GM23338 (cell line): ENCODE measurements around the gene ABCF3. TPM values are rescaled to one million over a fixed set of nuclear protein-coding genes. Genes with fewer than 3 reads are reported as not detected.

Source experiments
- ATAC-seq: fragments of 200-7000 bp; cut with Tn5 transposase; 3 replicates; pipeline ENCODE4 v1.9.1; 2020
- DNase-seq: peaks from one replicate; pipeline ENCODE4 v3.0.0-alpha.2; 2015; ENCODE audit warnings: low spot score
- H2AFZ ChIP-seq: fragments of 200-600 bp; sonication (generic); 2 replicates; pipeline ENCODE4 v1.8.0; 2016; ENCODE audit warnings: antibody characterized with exemption, mild to moderate bottlenecking, moderate library complexity
- H3F3A ChIP-seq: fragments of 200-600 bp; sonication (generic); replicated peaks from 2 replicates; pipeline ENCODE4 v1.8.0; 2017; ENCODE audit warnings: antibody characterized with exemption, mixed run types, low read depth
- H3K27ac ChIP-seq: fragments of 200-600 bp; sonication (generic); 2 replicates; pipeline ENCODE4 v1.6.1; 2016; ENCODE audit warnings: low read depth
- H3K27me3 ChIP-seq: fragments of 200-600 bp; sonication (generic); 2 replicates; pipeline ENCODE4 v1.8.0; 2016; ENCODE audit warnings: mild to moderate bottlenecking, mixed run types, moderate library complexity; ENCODE audit not compliant: insufficient read depth
- H3K36me3 ChIP-seq: fragments of 200-600 bp; sonication (generic); 2 replicates; pipeline ENCODE4 v1.8.0; 2016; ENCODE audit warnings: mild to moderate bottlenecking; ENCODE audit not compliant: insufficient read depth
- H3K4me1 ChIP-seq: fragments of 200-600 bp; sonication (generic); 2 replicates; pipeline ENCODE4 v1.8.0; 2016; ENCODE audit warnings: mild to moderate bottlenecking, moderate library complexity; ENCODE audit not compliant: insufficient read depth
- H3K4me2 ChIP-seq: fragments of 200-600 bp; sonication (generic); 2 replicates; pipeline ENCODE4 v1.7.1; 2017; ENCODE audit warnings: mixed run types
- H3K4me3 ChIP-seq: fragments of 200-600 bp; sonication (generic); 2 replicates; pipeline ENCODE4 v1.6.1; 2016; ENCODE audit warnings: mixed run types
- H3K79me2 ChIP-seq: fragments of 200-600 bp; sonication (generic); replicated peaks from 2 replicates; pipeline ENCODE4 v1.8.0; 2017; ENCODE audit warnings: mild to moderate bottlenecking; ENCODE audit not compliant: insufficient read depth
- H3K9me2 ChIP-seq: fragments of 200-600 bp; sonication (generic); 2 replicates; pipeline ENCODE4 v1.8.0; 2017; ENCODE audit not compliant: insufficient read depth
- H4K20me1 ChIP-seq: fragments of 200-600 bp; sonication (generic); replicated peaks from 2 replicates; pipeline ENCODE4 v1.8.0; 2017; ENCODE audit warnings: mild to moderate bottlenecking; ENCODE audit not compliant: insufficient read depth
- H3K27ac Mint-ChIP-seq: 2 replicates; pipeline ENCODE4 v1.8.0; 2020; ENCODE audit warnings: inconsistent platforms, mild to moderate bottlenecking, moderate library complexity, mixed read lengths
- H3K27me3 Mint-ChIP-seq: 3 replicates; pipeline ENCODE4 v1.8.0; 2022; ENCODE audit warnings: low read depth, mild to moderate bottlenecking, moderate library complexity, mixed read lengths, inconsistent platforms; ENCODE audit not compliant: insufficient read depth, poor library complexity
- H3K36me3 Mint-ChIP-seq: 3 replicates; pipeline ENCODE4 v1.8.0; 2021; ENCODE audit warnings: low read depth, mild to moderate bottlenecking, inconsistent platforms, moderate library complexity, mixed read lengths
- H3K4me1 Mint-ChIP-seq: 3 replicates; pipeline ENCODE4 v1.8.0; 2020; ENCODE audit warnings: mild to moderate bottlenecking, inconsistent platforms, mixed read lengths
- H3K4me3 Mint-ChIP-seq: 3 replicates; pipeline ENCODE4 v1.8.0; 2021; ENCODE audit warnings: moderate library complexity, mild to moderate bottlenecking, inconsistent platforms, mixed read lengths
- H3K9me3 Mint-ChIP-seq: 3 replicates; pipeline ENCODE4 v1.8.0; 2020; ENCODE audit warnings: moderate library complexity, mild to moderate bottlenecking, inconsistent platforms, mixed read lengths
- CREB1 ChIP-seq: fragments of 250-450 bp; sonication (Bioruptor Pico); IDR thresholded peaks from 2 replicates; pipeline ENCODE4 v1.5.0; 2020; ENCODE audit warnings: low read depth, mild to moderate bottlenecking, moderate library complexity
- CTCF ChIP-seq, 2 experiments: fragments of 200-600 bp in 1 of 2; sonication (generic) in 1 of 2; conservative IDR thresholded peaks; 2 replicates each; pipeline versions ENCODE4 v1.5.1 to v1.6.1; 2016 to 2017; ENCODE audit warnings: antibody characterized with exemption in 2 of 2, low read depth in 2 of 2, mild to moderate bottlenecking in 2 of 2, moderate library complexity in 1 of 2
- ETS1 ChIP-seq: IDR thresholded peaks from 2 replicates; pipeline ENCODE4 v1.6.1; 2016; ENCODE audit warnings: antibody characterized with exemption
- EZH2 ChIP-seq: fragments of 200-600 bp; sonication (generic); IDR thresholded peaks from one replicate; pipeline ENCODE4 v1.8.0; 2017; ENCODE audit warnings: antibody characterized with exemption, mild to moderate bottlenecking, low read depth; ENCODE audit not compliant: unreplicated experiment
- EZH2phosphoT487 ChIP-seq: fragments of 200-600 bp; sonication (generic); IDR thresholded peaks from one replicate; pipeline ENCODE4 v1.8.1; 2018; ENCODE audit warnings: antibody characterized with exemption; ENCODE audit not compliant: unreplicated experiment
- JUNB ChIP-seq: IDR thresholded peaks from one replicate; pipeline ENCODE4 v1.6.1; 2016; ENCODE audit warnings: antibody characterized with exemption; ENCODE audit not compliant: unreplicated experiment
- NANOG ChIP-seq: IDR thresholded peaks from 2 replicates; pipeline ENCODE4 v1.6.1; 2016; ENCODE audit warnings: antibody characterized with exemption, borderline replicate concordance
- POLR2AphosphoS5 ChIP-seq: IDR thresholded peaks from 2 replicates; pipeline ENCODE4 v1.6.1; 2016; ENCODE audit warnings: antibody characterized with exemption, low read depth
- REST ChIP-seq: IDR thresholded peaks from one replicate; pipeline ENCODE4 v1.6.1; 2018; ENCODE audit warnings: antibody characterized with exemption; ENCODE audit not compliant: unreplicated experiment
- STAT1 ChIP-seq: IDR thresholded peaks from one replicate; pipeline ENCODE4 v1.6.1; 2016; ENCODE audit warnings: antibody characterized with exemption; ENCODE audit not compliant: unreplicated experiment
- ZNF114 ChIP-seq: fragments of 250-450 bp; sonication (Bioruptor Pico); IDR thresholded peaks from 2 replicates; pipeline ENCODE4 v1.5.0; 2020; ENCODE audit warnings: mild to moderate bottlenecking, moderate library complexity
- ZNF331 ChIP-seq: fragments of 250-450 bp; sonication (Bioruptor Pico); IDR thresholded peaks from 2 replicates; pipeline ENCODE4 v1.5.0; 2020; ENCODE audit warnings: low read depth, mild to moderate bottlenecking, moderate library complexity
- ZNF462 ChIP-seq: fragments of 250-450 bp; sonication (Bioruptor Pico); IDR thresholded peaks from 2 replicates; pipeline ENCODE4 v1.5.0; 2020; ENCODE audit warnings: mild to moderate bottlenecking, moderate library complexity
- polyA plus RNA-seq: library from polyadenylated mRNA; unstranded; fragments of >200 nt; fragmentation: Nextera tagmentation; extraction: Ambion mirVana; gene quantifications from 2 replicates; pipeline ENCODE4 v1.2.1, GENCODE V29; 2016
- total RNA-seq: library from RNA; depleted of rRNA; stranded (reverse); fragments of >200 nt; shearing (Covaris generic); gene quantifications from 2 replicates; pipeline ENCODE4 v1.2.3, GENCODE V29; 2014

Gene ABCF3
- total and polyA plus RNA-seq, 2 experiments from 2014 or later, result 33.4 to 48.9 TPM

- H3K36me3 ChIP-seq, result peaks cover 36% of the 10 kb centered on the region
- H3F3A ChIP-seq, result peaks cover 7% of the 10 kb centered on the region; the same call in 1 of the 2 replicates
- Mint-ChIP-seq H3K4me3 (peak overlapping the region; percentile 96), H3K9me3 (no peaks in the 10 kb centered on the region; the same call in 2 of the 3 replicates), H3K27ac (peak overlapping the region; percentile 100), H3K36me3 (peaks cover 76% of the 10 kb centered on the region), H3K4me1 (peaks cover 20% of the 10 kb centered on the region), H3K27me3 (peaks cover 21% of the 10 kb centered on the region)
- no peaks in the 10 kb centered on the region for H3K9me2 ChIP-seq
- H3K79me2 ChIP-seq, result peaks cover 34% of the 10 kb centered on the region
- H4K20me1 ChIP-seq, result peaks cover 10% of the 10 kb centered on the region; the same call in 1 of the 2 replicates
- H3K27ac ChIP-seq, result peak overlapping the region; percentile 91
- peak overlapping the region; percentile 97 for H3K4me2 ChIP-seq
- peaks cover 14% of the 10 kb centered on the region for H3K4me1 ChIP-seq
- H3K27me3 ChIP-seq, result no peaks in the 10 kb centered on the region
- H3K4me3 ChIP-seq, result peak overlapping the region; percentile 99
- peak; percentile 99 for DNase-seq
- no peak overlapping the region for H2AFZ ChIP-seq
- TF ChIP-seq CTCF (conservative IDR thresholded peaks at IDR 0.05; ENCODE audit: low read depth in 2 of 2) (no peak), ZNF462 (CRISPR knock-in tag) (no peak), EZH2phosphoT487 (no peak), ZNF114 (no peak), STAT1 (no peak), NANOG (no peak), REST (no peak), ZNF331 (CRISPR knock-in tag) (no peak), EZH2 (no peak), CREB1 (CRISPR knock-in tag) (peak; percentile 79), JUNB (no peak), POLR2AphosphoS5 (peak; percentile 68), ETS1 (peak; percentile 86)
- peak; percentile 91 for ATAC-seq
These were observed 377 bp upstream of the ABCF3 start for GRCh38 chr3:184185461-184186183.
